ENCODE results near the gene KCTD12. TPM values are rescaled to one million over a fixed set of nuclear protein-coding genes. Genes with fewer than 3 reads are reported as not detected.

KCTD12 gene
- total and polyA plus RNA-seq, 2 donors (not counting 3 experiments of a cell fraction or from before 2014, with no cell fraction given): 95.9 to 116 TPM

DNA sequence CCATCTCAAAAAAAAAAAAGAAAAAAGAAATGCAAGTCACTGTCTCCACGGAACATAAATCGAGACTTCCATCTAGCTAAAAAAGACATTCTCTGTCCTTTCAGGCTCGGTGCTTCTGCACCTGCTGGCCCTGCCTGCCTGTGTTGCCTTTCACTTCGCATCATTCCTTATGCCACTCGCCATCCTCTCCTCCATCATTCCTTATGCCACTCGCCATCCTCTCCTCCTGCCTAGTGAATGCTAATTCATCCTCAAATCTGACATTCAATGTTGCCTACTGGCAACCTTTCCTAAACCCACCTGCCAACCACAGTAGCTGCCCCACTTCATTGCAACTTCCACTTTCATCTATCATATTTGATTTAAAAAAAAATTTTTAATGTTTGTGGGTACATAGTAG lies 36.7 kb downstream of the KCTD12 start:
- dilution Hi-C loops (cut with MboI; ENCODE audit: extremely low pct_ligation_motif_present, low sequenced_read_pairs): no loop called here
- H3K9me1 ChIP-seq (replicated peaks; ENCODE audit: control insufficient read depth, extremely low read depth, insufficient read depth, low read length): no peaks in the 10 kb centered on the region
- H3K27ac ChIP-seq (ENCODE audit: insufficient read depth, low read depth, low read length): no peak overlapping the region
- H3K79me2 ChIP-seq (ENCODE audit: control insufficient read depth, insufficient read depth, low read length): no peaks in the 10 kb centered on the region
- no peaks in the 10 kb centered on the region for H3K27me3 ChIP-seq (ENCODE audit: control insufficient read depth in 2 of 2, insufficient read depth in 2 of 2, low read length in 2 of 2)
- no peak for FAIRE-seq
- H4K20me1 ChIP-seq (replicated peaks; ENCODE audit: control insufficient read depth, extremely low read depth, insufficient read depth, low read length): no peaks in the 10 kb centered on the region
- POLR2A ChIA-PET: no interaction called here
- H3K9me3 ChIP-seq (replicated peaks; ENCODE audit: control insufficient read depth, insufficient read depth, low read length): no peaks in the 10 kb centered on the region
- TF ChIP-seq POLR2A (IDR thresholded peaks at IDR 0.05; ENCODE audit: low read depth, low read length) (no peak), MYC (IDR thresholded peaks at IDR 0.05; ENCODE audit: low read depth, low read length) (no peak), POLR2AphosphoS5 (IDR thresholded peaks at IDR 0.05; ENCODE audit: insufficient read depth, low read depth, low read length) (no peak), FOS (IDR thresholded peaks at IDR 0.05; ENCODE audit: borderline replicate concordance, insufficient read depth, low read length) (no peak), EZH2 (IDR thresholded peaks at IDR 0.05; ENCODE audit: borderline replicate concordance, low read depth, low read length, severe bottlenecking) (no peak), JUN (IDR thresholded peaks at IDR 0.05; ENCODE audit: borderline replicate concordance, insufficient read depth, insufficient read length, low read depth) (no peak), GATA2 (IDR thresholded peaks at IDR 0.05; ENCODE audit: insufficient read depth, insufficient read length, low read depth, low read length) (no peak)
- TF ChIP-seq, protein P1, sequence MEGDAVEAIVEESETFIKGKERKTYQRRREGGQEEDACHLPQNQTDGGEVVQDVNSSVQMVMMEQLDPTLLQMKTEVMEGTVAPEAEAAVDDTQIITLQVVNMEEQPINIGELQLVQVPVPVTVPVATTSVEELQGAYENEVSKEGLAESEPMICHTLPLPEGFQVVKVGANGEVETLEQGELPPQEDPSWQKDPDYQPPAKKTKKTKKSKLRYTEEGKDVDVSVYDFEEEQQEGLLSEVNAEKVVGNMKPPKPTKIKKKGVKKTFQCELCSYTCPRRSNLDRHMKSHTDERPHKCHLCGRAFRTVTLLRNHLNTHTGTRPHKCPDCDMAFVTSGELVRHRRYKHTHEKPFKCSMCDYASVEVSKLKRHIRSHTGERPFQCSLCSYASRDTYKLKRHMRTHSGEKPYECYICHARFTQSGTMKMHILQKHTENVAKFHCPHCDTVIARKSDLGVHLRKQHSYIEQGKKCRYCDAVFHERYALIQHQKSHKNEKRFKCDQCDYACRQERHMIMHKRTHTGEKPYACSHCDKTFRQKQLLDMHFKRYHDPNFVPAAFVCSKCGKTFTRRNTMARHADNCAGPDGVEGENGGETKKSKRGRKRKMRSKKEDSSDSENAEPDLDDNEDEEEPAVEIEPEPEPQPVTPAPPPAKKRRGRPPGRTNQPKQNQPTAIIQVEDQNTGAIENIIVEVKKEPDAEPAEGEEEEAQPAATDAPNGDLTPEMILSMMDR (IDR thresholded peaks at IDR 0.05; ENCODE audit: extremely low read depth in 1 of 2, insufficient read depth in 1 of 2, low read depth in 1 of 2, low read length in 2 of 2): no peak
- TF ChIP-seq, protein P2, sequence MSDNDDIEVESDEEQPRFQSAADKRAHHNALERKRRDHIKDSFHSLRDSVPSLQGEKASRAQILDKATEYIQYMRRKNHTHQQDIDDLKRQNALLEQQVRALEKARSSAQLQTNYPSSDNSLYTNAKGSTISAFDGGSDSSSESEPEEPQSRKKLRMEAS (IDR thresholded peaks at IDR 0.05; ENCODE audit: insufficient read depth, insufficient read length): no peak
- H3K4me1 ChIP-seq (ENCODE audit: control insufficient read depth, extremely low read depth, insufficient read depth, low read length): peaks cover 22% of the 10 kb centered on the region
- H3K4me3 ChIP-seq (replicated peaks in 1 of 3; ENCODE audit: insufficient read depth in 1 of 3, low read depth in 1 of 3, low read length in 3 of 3): no peak overlapping the region
- no peak overlapping the region for H3K4me2 ChIP-seq (ENCODE audit: insufficient read depth, low read length)
- no TSS peak for BruUV-seq (replicated peaks)
- CTCF ChIA-PET: interaction anchor here (2.5 kb wide), 1 partner anchor 35 kb away, joined by 10 read pairs; no protein-coding TSS in a partner anchor
- intact Hi-C loops (cut with micrococcal nuclease): no loop called here
- H2AFZ ChIP-seq (ENCODE audit: low read depth, low read length): no peak overlapping the region
- no peaks in the 10 kb centered on the region for H3K36me3 ChIP-seq (ENCODE audit: control insufficient read depth in 2 of 2, extremely low read depth in 1 of 2, insufficient read depth in 2 of 2, low read length in 2 of 2)
- H3K9ac ChIP-seq (replicated peaks; ENCODE audit: extremely low read depth, insufficient read depth, low read length): no peak overlapping the region
- no peak for DNase-seq (ENCODE audit: low read depth, low spot score)

Data from endothelial cell of umbilical vein (primary cell).